Keratinocyte (primary cell): ENCODE data around the gene ABO. TPM values are rescaled to one million over a fixed set of nuclear protein-coding genes. Genes with fewer than 3 reads are reported as not detected.
"Not testable (repeated sequence)": the region's sequence is repeated elsewhere in the genome, so short reads cannot be mapped to it uniquely, and the experiment has no call there.

ENCODE experiments used
- DNase-seq: peaks from one replicate; pipeline ENCODE4 v3.0.0-alpha.2; 2011; ENCODE audit warnings: low read depth, missing footprints, low spot score
- FAIRE-seq: peaks from 2 replicates; lab custom pipeline; 2011; peaks lifted over from hg19 to GRCh38; lab: Jason Lieb, UNC
- H2AFZ ChIP-seq: 2 replicates; pipeline ENCODE4 v1.6.0; 2012; ENCODE audit warnings: low read length, control low read depth, inconsistent platforms; ENCODE audit not compliant: control insufficient read depth
- H3K27ac ChIP-seq: 2 replicates; pipeline ENCODE4 v1.5.1; 2011; ENCODE audit warnings: low read length; ENCODE audit not compliant: control insufficient read depth, insufficient read depth
- H3K27me3 ChIP-seq: 3 replicates; pipeline ENCODE4 v1.6.0; 2011; ENCODE audit warnings: low read length; ENCODE audit not compliant: control insufficient read depth, insufficient read depth; ENCODE audit errors: extremely low read depth
- H3K36me3 ChIP-seq, 2 experiments: 2 replicates in 1 of 2; 3 replicates in 1 of 2; pipeline ENCODE4 v1.5.1; 2011; ENCODE audit warnings: low read length in 2 of 2, mild to moderate bottlenecking in 1 of 2; ENCODE audit not compliant: control insufficient read depth in 2 of 2, insufficient read depth in 2 of 2; ENCODE audit errors: extremely low read depth in 1 of 2
- H3K4me1 ChIP-seq: 3 replicates; pipeline ENCODE4 v1.5.1; 2011; ENCODE audit warnings: low read length; ENCODE audit not compliant: control insufficient read depth, insufficient read depth; ENCODE audit errors: extremely low read depth
- H3K4me2 ChIP-seq: 3 replicates; pipeline ENCODE4 v1.6.0; 2011; ENCODE audit warnings: low read depth, low read length; ENCODE audit not compliant: control insufficient read depth, insufficient read depth; ENCODE audit errors: extremely low read depth
- H3K4me3 ChIP-seq, 3 experiments: fragments of 200-600 bp in 1 of 3; sonication (generic) in 1 of 3; 2 replicates in 2 of 3; 3 replicates in 1 of 3; pipeline ENCODE4 v1.5.1; 2011 to 2016; ENCODE audit warnings: low read length in 3 of 3, mild to moderate bottlenecking in 3 of 3, control low read depth in 2 of 3, inconsistent platforms in 1 of 3, low read depth in 1 of 3, mixed read lengths in 1 of 3, mixed run types in 1 of 3, moderate library complexity in 1 of 3; ENCODE audit not compliant: control insufficient read depth in 2 of 3, insufficient read depth in 2 of 3; ENCODE audit errors: extremely low read depth in 1 of 3
- H3K79me2 ChIP-seq: 2 replicates; pipeline ENCODE4 v1.6.0; 2012; ENCODE audit warnings: low read length; ENCODE audit not compliant: control insufficient read depth, insufficient read depth
- H3K9ac ChIP-seq: 3 replicates; pipeline ENCODE4 v1.6.0; 2011; ENCODE audit warnings: low read length; ENCODE audit not compliant: control insufficient read depth, insufficient read depth; ENCODE audit errors: extremely low read depth
- H3K9me1 ChIP-seq: 3 replicates; pipeline ENCODE4 v1.6.0; 2011; ENCODE audit warnings: low read length; ENCODE audit not compliant: control insufficient read depth, insufficient read depth; ENCODE audit errors: extremely low read depth
- H3K9me3 ChIP-seq: 2 replicates; pipeline ENCODE4 v1.5.1; 2012; ENCODE audit warnings: low read depth, low read length; ENCODE audit not compliant: control insufficient read depth
- H4K20me1 ChIP-seq: 3 replicates; pipeline ENCODE4 v1.6.0; 2011; ENCODE audit warnings: low read length; ENCODE audit not compliant: control insufficient read depth, insufficient read depth; ENCODE audit errors: extremely low read depth
- CTCF ChIP-seq, 3 experiments: IDR thresholded peaks in 1 of 3; conservative IDR thresholded peaks in 1 of 3; optimal IDR thresholded peaks in 1 of 3; 2 replicates in 2 of 3; 3 replicates in 1 of 3; pipeline versions ENCODE3 to v1.5.1; 2011; ENCODE audit warnings: low read length in 3 of 3, mild to moderate bottlenecking in 3 of 3, moderate library complexity in 2 of 3, control low read depth in 1 of 3, inconsistent platforms in 1 of 3; ENCODE audit not compliant: insufficient read depth in 2 of 3; ENCODE audit errors: extremely low read depth in 1 of 3
- EZH2 ChIP-seq: IDR thresholded peaks from one replicate; pipeline ENCODE4 v1.6.1; 2012; ENCODE audit warnings: inconsistent platforms, mild to moderate bottlenecking, low read length, moderate library complexity
- dilution Hi-C: fragments of 300-500 bp; cut with MboI; formaldehyde crosslinking; loops from one replicate; pipeline ENCODE4 v1.7.0; 2020; ENCODE audit warnings: low sequenced_read_pairs; ENCODE audit not compliant: extremely low pct_ligation_motif_present
- polyA plus RNA-seq, 5 experiments: library from polyadenylated mRNA; depleted of rRNA in 3 of 5; stranded (reverse) in 3 of 5; stranded (forward) in 1 of 5; unstranded in 1 of 5; fragments of >200 nt; gene quantifications; 1 replicate in 1 of 5; 2 replicates in 3 of 5; 3 replicates in 1 of 5; pipeline versions ENCODE4 v1.2.1 to v1.2.3, GENCODE V29; 2011 to 2012; ENCODE audit warnings: missing spikeins in 2 of 5, low read depth in 1 of 5, low replicate concordance in 1 of 5

The ABO gene
- polyA plus RNA-seq, 1 donor (not counting 4 experiments of a cell fraction or from before 2014, with no cell fraction given), result not detected

- H3K27ac ChIP-seq, H4K20me1 ChIP-seq, DNase-seq, H3K4me3 ChIP-seq, H3K9me1 ChIP-seq, FAIRE-seq, H3K36me3 ChIP-seq, dilution Hi-C loops, H3K79me2 ChIP-seq, H3K9me3 ChIP-seq, H3K4me1 ChIP-seq, H3K9ac ChIP-seq, H3K4me2 ChIP-seq, H2AFZ ChIP-seq: not testable (repeated sequence)
- peaks cover 15% of the 10 kb centered on the region for H3K27me3 ChIP-seq
These were observed 60.7 kb downstream of the ABO start for GRCh38 chr9:133214276-133214675.

GRCh38 chr9:133210609-133211008 lies 64.4 kb downstream of the ABO start:
- Histone ChIP-seq H3K36me3 (no peaks in the 10 kb centered on the region), H3K27ac (no peak overlapping the region), H3K9me3 (no peaks in the 10 kb centered on the region), H3K4me3 (no peak overlapping the region), H3K27me3 (peaks cover 9% of the 10 kb centered on the region), H3K4me1 (no peaks in the 10 kb centered on the region), H3K79me2 (no peaks in the 10 kb centered on the region), H3K9me1 (no peaks in the 10 kb centered on the region), H2AFZ (no peak overlapping the region), H3K4me2 (no peak overlapping the region), H3K9ac (no peak overlapping the region), H4K20me1 (no peaks in the 10 kb centered on the region)
- no peak for DNase-seq
- no peak for FAIRE-seq
- TF ChIP-seq CTCF (optimal IDR thresholded peaks at IDR 0.05 in 1 of 3, IDR thresholded peaks at IDR 0.05 in 1 of 3, conservative IDR thresholded peaks at IDR 0.05 in 1 of 3; ENCODE audit: extremely low read depth in 1 of 3, insufficient read depth in 2 of 3, low read length in 3 of 3) (no peak), EZH2 (no peak)
- dilution Hi-C loops, result no loop called here

- Histone ChIP-seq H3K9ac (no peak overlapping the region), H3K27ac (no peak overlapping the region), H3K27me3 (peaks cover 9% of the 10 kb centered on the region), H3K9me3 (no peaks in the 10 kb centered on the region), H2AFZ (no peak overlapping the region), H3K4me3 (no peak overlapping the region), H3K36me3 (no peaks in the 10 kb centered on the region), H3K79me2 (no peaks in the 10 kb centered on the region), H3K9me1 (no peaks in the 10 kb centered on the region), H4K20me1 (no peaks in the 10 kb centered on the region), H3K4me1 (no peaks in the 10 kb centered on the region), H3K4me2 (no peak overlapping the region)
- dilution Hi-C loops, result no loop called here
- DNase-seq, result no peak
- no peak for FAIRE-seq
- TF ChIP-seq EZH2, result no peak
- TF ChIP-seq CTCF (optimal IDR thresholded peaks at IDR 0.05 in 1 of 3, IDR thresholded peaks at IDR 0.05 in 1 of 3, conservative IDR thresholded peaks at IDR 0.05 in 1 of 3; ENCODE audit: extremely low read depth in 1 of 3, insufficient read depth in 2 of 3, low read length in 3 of 3), result no peak
These were observed 64.8 kb downstream of the ABO start for GRCh38 chr9:133210202-133210532.

DNA sequence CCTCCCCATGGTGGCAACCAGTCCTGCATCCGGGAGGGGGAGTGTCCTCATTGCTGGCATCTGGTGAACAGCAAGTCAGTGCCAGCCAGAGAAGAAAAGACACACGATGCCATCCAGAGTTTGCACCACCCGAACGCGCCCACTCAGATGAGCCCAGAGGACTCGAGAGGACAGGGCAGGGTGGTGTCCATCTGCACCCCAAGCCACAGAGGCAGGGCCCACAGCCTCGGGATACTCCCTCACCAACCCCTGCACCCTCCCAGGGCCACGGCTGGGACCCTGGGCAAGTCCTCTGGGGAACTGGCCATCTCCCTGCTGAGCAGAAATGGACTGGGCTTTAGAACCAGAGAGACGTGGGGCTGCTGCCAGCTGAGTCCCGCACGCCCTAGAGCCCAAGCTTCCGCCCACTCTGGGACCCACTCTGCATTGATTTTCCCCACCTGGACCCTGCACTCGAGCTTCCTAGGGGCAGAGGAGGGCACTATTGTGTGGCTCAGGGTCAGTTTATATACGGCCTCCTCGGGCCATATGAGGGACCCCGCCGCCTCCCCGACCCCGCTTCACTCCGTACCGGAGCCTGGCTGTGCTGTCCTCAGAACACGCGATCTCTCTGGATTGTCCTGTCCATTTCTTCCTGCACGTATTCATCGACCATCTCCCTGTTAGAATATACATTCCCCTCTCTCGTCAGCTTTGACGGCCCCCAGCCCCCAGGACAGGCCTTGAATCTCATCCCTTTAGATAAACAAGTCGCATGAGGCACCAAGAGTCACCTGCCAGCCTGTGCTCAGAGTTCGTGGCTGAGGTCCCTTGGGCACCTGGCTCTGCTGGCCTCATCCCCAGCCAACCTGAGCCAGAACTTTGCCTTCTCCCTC lies 65.4 kb downstream of the ABO start:
- H3K79me2 ChIP-seq, H3K9me1 ChIP-seq, H3K27ac ChIP-seq, H3K9me3 ChIP-seq, H2AFZ ChIP-seq, H3K4me3 ChIP-seq, H3K36me3 ChIP-seq, DNase-seq, FAIRE-seq, H3K4me2 ChIP-seq, dilution Hi-C loops, H3K9ac ChIP-seq, H4K20me1 ChIP-seq, H3K4me1 ChIP-seq, H3K27me3 ChIP-seq: not testable (repeated sequence)
